ENCODE data around the gene CLRN2.
A peak's percentile ranks its signal among the peaks of the same experiment; 100 is the strongest.

Gene CLRN2, protein sequence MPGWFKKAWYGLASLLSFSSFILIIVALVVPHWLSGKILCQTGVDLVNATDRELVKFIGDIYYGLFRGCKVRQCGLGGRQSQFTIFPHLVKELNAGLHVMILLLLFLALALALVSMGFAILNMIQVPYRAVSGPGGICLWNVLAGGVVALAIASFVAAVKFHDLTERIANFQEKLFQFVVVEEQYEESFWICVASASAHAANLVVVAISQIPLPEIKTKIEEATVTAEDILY

DNA sequence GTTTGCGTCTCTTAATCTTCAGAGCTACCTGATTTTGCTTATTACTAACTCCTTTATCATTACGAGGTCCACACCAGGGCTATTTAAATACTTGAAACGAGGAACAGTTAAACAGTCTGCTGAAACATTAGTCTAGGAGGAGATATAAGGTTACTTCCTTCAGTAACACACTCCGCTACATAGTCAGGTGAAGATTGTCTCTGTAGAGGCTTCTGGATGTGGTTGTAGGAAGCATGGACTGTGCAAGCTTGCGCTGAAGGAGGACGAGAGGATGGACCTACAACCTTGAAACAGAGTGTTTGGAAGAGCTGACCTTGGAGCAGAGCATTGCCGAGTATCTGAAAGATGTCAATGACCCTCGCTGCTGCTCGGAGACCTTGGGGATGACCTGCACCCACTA is at the start of gene CLRN2:
Gene CLRN2 (plus strand): TSS at position 301 of the 400 bp plus-strand sequence. CDS start 102 bp downstream, outside the sequence.
- no peak for DNase-seq

DNA sequence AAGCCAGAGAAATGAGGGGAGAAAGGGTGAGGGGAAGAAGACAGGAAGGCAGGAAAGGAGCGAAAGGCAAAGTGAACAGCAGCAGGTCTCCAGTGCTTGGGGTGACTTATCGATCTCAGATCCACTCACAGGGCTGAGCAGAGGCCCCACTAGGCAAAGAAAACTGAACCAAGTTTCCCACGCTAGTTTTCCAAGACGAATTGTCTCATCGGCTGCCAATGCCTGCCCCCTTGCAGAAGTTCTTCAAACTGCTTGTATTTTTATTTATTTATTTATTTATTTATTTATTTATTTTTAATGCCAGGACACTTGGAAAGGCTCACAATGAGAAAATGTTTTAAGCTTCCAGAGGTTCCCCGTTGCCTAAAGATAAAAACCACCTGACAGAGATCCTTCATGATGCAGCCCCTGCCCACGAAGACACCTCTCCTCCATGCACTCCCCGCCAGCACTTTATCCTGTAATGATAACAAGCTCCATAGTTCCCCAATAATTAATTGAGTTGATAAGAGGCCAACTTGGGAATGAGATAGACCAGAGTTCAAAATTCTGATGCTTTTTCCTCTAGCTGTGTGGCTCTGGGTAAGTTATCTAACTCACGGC is 46.2 kb upstream of the CLRN2 start:
- peak; percentile 65 for DNase-seq

GRCh38 chr4:17469931-17470674 is 44.9 kb upstream of the CLRN2 start:
- DNase-seq = no peak

DNA sequence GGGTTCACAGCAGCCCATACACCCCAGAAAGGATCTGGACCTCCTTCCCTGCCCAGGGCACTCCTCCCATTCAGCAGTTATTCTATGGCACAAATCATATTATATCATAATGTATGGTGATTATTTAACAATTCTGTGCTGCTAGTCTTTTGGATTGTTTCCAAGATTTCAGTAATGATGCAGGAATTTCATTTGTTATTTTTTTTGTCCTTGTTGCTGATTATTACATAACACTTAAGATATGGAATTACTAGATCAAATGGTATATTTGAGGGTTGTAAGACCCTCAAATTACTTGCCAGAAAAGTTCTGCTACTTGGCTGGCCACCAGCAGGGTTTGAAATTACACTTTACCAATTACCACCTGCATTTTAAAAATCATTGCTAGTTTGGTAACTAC is 39.5 kb upstream of the CLRN2 start:
- DNase-seq = no peak

- DNase-seq = no peak
Observed at GRCh38 chr4:17476853-17477252, 38.1 kb upstream of the CLRN2 start.

- no peak for DNase-seq
Observed at GRCh38 chr4:17477774-17478472, 37.0 kb upstream of the CLRN2 start.

- no peak for DNase-seq
Observed at GRCh38 chr4:17480210-17480927, 34.6 kb upstream of the CLRN2 start.

DNA sequence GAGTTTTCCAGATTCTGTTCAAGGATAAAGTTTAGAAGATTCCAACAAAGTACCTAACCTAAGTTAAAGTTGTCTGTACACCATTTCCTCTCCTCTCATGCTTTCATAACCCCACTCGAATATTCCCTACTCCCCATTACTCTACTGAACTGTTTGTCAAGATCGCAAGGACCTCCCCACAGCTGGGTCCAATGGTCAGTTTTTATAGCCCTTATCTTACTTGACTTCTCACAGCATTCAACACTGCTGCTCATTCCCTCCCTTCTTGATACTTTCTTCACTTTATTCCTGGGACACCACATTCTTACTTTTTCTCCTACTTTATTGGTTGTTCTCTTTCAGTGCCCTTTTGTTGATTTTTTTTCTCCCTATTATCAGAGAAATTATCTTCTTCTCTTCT is 34.0 kb upstream of the CLRN2 start:
- DNase-seq = no peak

GRCh38 chr4:17482716-17483115 is 32.2 kb upstream of the CLRN2 start:
- no peak for DNase-seq

GRCh38 chr4:17489123-17489522 is 25.8 kb upstream of the CLRN2 start:
- DNase-seq = no peak

GRCh38 chr4:17489721-17490120 is 25.2 kb upstream of the CLRN2 start:
- no peak for DNase-seq

- DNase-seq = no peak
Observed at GRCh38 chr4:17490575-17491059, 24.3 kb upstream of the CLRN2 start.

DNA sequence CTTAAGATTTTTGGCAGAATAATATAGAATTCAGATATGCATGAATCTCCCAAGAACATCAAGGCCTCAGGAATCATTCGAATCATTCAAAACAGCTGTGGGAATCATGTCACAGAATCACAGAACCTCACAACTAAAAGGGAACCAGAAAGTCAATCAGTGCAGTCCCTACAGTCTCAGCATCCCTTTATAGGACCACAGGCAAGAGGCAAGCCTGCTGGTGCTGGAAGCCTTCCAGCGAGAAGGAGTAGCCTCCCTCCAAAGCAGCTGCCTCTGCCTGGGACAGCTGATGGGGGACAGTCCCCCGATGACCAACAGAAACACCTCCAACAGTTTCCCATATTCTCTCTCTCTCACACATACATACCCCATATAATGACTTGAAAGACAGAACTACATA is 23.8 kb upstream of the CLRN2 start:
- DNase-seq = no peak

DNA sequence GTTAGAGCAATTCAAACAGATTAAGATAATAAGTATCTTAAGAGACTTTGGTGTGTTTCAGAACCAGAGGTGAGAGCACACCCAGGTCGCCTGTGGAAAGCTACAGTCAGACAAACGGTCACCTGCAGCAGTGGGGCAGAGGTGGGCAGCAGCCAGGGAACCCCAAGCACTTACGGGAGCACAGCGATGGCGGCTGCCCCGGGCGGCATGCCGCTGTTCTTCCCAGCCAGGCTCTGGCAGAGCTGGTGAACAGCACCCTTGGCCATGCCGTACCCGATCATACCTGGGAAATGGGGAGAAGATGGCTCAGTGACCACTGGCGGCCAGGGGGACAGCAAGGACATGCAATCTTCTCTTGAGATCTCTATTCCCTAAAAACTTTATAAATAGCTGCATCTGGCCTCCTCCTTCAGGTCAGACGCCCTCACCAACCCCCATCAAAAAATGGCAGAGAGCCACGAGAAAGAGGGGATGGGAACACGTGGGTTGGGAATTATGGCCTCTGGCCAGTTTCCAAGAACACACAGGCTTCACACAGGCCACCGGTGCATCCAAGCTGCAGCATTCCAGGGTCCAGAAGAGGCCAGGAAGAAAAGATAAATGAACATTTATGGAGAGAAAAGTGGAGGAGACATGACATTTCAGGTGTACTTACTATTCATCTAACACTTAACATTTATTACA is 22.8 kb upstream of the CLRN2 start:
- DNase-seq = no peak

GRCh38 chr4:17492876-17493275 is 22.1 kb upstream of the CLRN2 start:
- DNase-seq = no peak

DNA sequence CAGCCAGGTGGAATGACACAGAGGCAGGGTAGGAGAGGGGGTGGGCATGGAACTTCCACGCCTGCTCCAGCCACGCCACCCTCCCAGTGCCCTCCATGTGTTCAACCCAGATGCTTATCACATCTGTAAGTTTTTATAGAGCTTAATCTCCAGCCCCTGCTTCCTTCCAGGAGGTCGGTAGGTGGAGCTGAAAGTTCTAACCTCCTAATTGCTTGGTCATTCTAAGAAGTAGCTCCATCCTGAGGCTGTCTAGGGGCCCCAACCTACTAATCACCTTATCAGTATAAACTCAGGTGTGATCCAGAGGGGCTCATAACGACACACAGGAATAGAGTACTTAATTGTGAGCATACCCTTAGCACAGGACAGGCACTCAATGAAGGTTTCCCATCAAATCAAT is 21.3 kb upstream of the CLRN2 start:
- DNase-seq = no peak

DNA sequence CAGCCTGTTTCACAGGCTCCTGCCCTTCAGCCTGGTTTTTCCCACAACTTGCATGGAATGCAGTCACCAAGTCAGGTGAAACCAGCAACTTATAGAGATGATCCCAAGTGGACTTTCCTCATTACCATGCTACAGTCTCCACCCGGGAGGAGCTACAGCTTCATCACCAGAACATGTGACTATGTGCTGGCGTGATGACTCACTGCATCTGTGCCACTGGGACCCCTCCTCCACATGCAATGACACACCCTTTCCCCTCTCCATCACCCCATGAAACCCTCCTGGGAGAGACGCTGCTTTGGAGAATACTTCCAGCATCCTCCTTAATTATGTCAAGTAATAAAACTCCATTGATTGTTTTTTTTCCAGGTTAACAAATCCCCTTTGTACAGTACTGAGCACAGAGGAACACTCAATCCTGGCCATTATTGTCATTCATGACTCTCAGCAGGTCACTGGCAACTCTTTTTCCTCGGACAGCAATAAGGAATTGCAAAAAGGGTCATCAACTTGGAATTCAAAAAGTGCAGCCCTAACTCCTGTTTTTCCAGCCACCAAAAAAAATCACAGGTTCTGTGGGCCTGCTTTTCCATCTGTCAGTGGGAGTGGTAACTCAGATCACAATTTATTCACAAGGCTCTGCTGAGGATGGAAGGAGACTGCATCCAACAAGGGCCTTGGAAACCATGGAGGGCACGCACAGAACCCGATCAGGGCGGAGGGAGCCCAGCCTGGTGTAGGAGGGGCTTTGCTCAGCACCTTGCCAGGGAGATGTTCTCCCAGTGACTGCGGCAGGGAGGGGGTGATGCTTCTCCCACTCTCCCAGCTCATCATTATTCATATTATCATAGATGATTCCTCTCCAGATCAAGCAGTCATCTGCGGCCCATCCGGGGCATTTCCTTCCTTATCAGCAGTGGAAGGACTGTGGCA is 20.4 kb upstream of the CLRN2 start:
- DNase-seq = no peak

- DNase-seq = no peak
Observed at GRCh38 chr4:17497890-17498523, 17.0 kb upstream of the CLRN2 start.

- no peak for DNase-seq
Observed at GRCh38 chr4:17500574-17500973, 14.4 kb upstream of the CLRN2 start.

GRCh38 chr4:17502756-17503155 is 12.2 kb upstream of the CLRN2 start:
- no peak for DNase-seq

Measured in right forelimb (tissue), 1 donor.